GM20000 (cell line): ENCODE results near the gene PCDH12.
A peak's percentile ranks its signal among the peaks of the same experiment; 100 is the strongest.

ENCODE experiments used
- DNase-seq: peaks from one replicate; pipeline ENCODE4 v3.0.0; 2012; ENCODE audit warnings: low spot score
- TF ChIP-seq, protein P1 (sequence below): IDR thresholded peaks from 2 replicates; pipeline ENCODE4 v1.5.1; 2012; ENCODE audit warnings: mild to moderate bottlenecking, control low read depth; ENCODE audit errors: extremely low read depth, missing control alignments

The PCDH12 gene

DNA sequence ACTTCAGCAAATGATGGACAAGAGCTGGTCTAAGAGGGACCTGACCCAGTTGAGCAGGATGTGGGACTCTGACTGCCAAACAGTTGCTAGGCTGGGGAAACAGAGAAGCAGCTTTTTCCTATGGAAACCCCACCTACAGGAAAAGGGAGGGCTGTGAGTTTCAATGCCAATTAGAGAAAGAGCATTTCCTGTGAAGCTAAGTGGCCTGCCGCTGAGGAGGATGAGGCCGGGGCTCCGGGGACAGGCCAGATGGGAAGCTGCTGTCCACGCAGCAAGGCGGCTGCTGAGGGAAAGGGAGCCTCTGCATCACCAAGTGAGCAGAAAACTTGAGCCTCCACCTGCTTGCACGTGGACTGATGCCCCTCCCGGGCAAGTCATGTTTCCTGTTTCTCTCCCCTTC is at the start of gene PCDH12:
Gene PCDH12, minus strand, starts transcription at position 90 of the 400 bp plus-strand sequence. CDS start 351 bp downstream, outside the sequence.
- TF ChIP-seq, protein P1, sequence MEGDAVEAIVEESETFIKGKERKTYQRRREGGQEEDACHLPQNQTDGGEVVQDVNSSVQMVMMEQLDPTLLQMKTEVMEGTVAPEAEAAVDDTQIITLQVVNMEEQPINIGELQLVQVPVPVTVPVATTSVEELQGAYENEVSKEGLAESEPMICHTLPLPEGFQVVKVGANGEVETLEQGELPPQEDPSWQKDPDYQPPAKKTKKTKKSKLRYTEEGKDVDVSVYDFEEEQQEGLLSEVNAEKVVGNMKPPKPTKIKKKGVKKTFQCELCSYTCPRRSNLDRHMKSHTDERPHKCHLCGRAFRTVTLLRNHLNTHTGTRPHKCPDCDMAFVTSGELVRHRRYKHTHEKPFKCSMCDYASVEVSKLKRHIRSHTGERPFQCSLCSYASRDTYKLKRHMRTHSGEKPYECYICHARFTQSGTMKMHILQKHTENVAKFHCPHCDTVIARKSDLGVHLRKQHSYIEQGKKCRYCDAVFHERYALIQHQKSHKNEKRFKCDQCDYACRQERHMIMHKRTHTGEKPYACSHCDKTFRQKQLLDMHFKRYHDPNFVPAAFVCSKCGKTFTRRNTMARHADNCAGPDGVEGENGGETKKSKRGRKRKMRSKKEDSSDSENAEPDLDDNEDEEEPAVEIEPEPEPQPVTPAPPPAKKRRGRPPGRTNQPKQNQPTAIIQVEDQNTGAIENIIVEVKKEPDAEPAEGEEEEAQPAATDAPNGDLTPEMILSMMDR, result no peak
- peak; percentile 6 for DNase-seq

DNA sequence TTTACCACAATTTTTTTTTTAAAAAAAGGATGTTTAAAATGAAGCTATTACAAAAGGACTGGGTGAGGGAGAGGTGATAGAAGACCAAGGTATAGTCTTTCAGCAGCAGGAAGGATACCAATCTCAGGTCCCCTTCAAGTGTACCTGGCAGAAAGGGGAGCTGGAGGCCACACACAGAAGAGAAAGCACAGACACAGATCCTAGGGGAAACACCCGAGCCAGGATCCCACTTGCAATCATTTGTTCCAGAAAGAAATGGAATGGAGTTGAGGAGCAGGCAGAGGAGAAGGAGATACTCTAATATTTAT is 49.2 kb upstream of the PCDH12 start:
- TF ChIP-seq, protein P1, result no peak
- DNase-seq, result no peak

DNA sequence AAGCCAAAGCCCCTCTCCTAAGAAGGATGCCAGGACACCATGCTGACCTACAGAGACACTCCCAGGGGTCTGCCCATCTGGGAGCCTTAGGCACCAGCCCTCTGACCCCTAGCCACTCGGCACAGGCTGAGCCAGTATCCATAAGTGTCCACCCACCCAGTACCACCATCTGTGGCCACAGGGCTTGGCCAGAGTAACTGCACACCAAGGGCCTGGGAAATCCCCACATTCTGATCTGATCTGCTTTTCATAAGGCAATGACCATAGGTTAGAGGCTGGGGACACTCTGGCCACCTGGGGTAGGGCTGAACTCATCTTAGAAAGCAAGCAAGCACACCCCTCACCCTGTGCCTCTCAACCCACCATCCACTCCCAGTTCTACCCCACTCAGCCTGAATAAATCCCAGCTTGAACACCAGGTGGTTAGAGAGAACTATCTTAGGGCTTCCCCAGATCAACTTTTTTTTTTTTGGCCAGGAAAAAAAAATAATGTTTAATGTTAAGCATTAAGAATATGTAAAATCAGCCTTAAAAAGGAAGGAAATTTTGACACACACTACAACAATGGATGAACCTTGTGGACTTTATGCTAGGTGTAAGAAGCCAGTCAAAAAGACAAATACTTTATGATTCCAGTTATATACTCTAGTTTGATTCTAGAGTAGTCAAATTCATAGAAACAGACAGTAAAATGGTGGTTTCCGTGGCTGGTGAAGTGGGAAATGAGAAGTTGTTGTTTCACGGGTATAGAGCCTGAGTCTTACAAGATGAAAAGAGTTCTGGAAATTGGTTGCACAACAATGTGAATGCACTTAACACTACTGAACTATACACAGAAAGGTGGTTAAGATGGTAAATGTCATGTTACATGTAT is 48.6 kb upstream of the PCDH12 start:
- TF ChIP-seq, protein P1, result no peak

DNA sequence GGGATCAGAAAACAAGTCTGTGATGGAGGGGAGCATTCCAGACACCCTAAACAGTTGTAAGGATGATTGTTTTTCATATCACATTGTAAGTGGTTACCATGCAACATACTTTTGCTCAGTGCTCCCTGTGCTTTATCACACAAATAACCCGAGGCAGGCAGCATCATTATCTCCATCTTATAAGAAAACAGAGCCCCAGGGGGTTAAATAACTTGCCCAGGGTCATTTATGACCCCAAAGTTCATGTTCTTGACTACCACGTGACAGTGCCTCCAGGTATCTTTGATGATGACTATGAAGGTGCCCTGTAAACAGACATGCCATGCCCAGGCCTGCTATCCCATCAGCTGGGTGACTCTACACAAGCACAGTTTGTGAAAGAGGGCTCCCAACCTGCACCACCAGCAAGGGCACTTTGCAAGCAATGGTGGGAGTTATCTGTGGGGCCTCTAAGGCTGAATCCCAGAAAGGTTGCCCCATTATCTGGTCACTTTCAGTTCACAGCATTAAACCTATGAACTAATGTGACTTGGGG is 45.3 kb upstream of the PCDH12 start:
- DNase-seq, result no peak
- TF ChIP-seq, protein P1, result no peak

More for the DNA sequence above, 48.6 kb upstream of the PCDH12 start:
- no peak for DNase-seq

DNA sequence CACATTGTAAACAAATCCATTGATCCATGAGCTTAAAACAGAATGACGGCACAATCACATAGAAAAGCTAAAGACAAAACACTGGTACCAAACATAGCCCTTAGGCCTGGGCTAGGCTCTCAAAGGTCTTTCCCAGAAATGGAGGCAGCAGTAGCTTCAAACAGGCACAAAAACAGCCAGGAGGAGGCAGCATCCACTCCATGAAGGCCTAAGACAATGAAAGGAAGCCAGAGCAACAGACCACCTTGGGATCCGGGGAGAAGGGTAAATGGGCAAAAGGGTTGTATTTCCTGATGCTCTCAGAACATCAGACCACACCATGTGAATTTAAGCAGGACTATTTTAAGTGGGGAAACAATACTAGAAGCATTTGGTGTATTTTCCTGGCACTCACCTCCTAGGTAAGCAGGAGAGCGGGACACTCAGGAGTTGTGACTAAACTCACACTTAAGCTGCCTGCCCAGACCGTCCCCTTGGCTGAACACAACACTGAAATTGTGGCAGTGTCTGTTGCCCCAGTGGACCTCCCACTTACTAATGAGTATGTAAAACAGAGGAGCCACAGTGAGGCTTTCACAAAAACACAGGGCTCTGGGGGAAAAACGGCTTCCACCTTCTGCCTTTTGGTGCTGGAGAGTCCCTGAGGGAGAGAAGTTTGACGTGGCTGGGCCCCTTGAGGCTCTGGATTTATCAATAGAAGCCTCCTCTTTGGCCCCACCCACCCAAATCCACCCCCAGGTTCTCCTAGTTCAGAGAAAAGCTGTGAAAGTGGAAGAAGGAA is 42.9 kb upstream of the PCDH12 start:
- DNase-seq, result no peak

DNA sequence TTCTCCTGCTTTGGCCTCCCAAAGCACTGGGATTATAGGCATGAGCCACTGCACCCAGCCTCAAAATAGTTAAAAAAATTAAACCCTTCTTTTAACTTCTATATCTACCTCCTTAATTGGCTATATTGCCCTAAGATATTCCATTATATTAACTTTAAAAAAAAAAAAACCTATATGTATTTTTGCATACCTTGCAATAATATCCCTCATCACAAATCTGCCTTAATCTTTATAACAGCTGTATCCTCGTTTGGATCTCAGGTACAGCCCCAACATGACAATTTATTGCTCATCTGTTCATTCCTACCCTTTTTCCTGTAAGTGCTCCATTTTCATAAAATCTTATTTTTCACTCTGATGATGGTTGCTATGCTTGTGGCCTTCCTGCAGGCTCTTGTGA is 42.2 kb upstream of the PCDH12 start:
- DNase-seq, result no peak
- TF ChIP-seq, protein P1, result no peak

More for the DNA sequence above, 42.9 kb upstream of the PCDH12 start:
- TF ChIP-seq, protein P1, result no peak
